Suppressor macrophage treated with lipopolysaccharide for 4 hours (primary cell): Measurements from ENCODE around the gene ZNF324.
"Not testable (repeated sequence)": the region's sequence is repeated elsewhere in the genome, so short reads cannot be mapped to it uniquely, and the experiment has no call there.

Source experiments
- DNase-seq: peaks from one replicate; pipeline ENCODE4 v3.0.0-alpha.2; 2020

Gene ZNF324

GRCh38 chr19:58507602-58508223 is 40.8 kb downstream of the ZNF324 start:
- DNase-seq = not testable (repeated sequence)

GRCh38 chr19:58509731-58510083 is 42.8 kb downstream of the ZNF324 start:
- no peak for DNase-seq

- DNase-seq = no peak
These were observed 43.4 kb downstream of the ZNF324 start for GRCh38 chr19:58510084-58510862.

- DNase-seq = no peak
These were observed 44.7 kb downstream of the ZNF324 start, which contains the start of gene SLC27A5 for GRCh38 chr19:58511353-58512208. Gene SLC27A5, minus strand, starts transcription at chr19:58511992. Its CDS starts 37 bp downstream, at chr19:58511955.

GRCh38 chr19:58513213-58513693 is 46.4 kb downstream of the ZNF324 start:
- DNase-seq = no peak

GRCh38 chr19:58513694-58514563 is 47.0 kb downstream of the ZNF324 start:
- DNase-seq = peak; percentile 97

GRCh38 chr19:58514564-58515022 is 47.7 kb downstream of the ZNF324 start:
- DNase-seq = no peak

GRCh38 chr19:58515259-58515658 is 48.4 kb downstream of the ZNF324 start:
- no peak for DNase-seq

- no peak for DNase-seq
These were observed 49.5 kb downstream of the ZNF324 start for GRCh38 chr19:58516246-58516836.

GRCh38 chr19:58516964-58517833 is 50.3 kb downstream of the ZNF324 start:
- no peak for DNase-seq

GRCh38 chr19:58518256-58519086 is 51.6 kb downstream of the ZNF324 start:
- peak; percentile 51 for DNase-seq

GRCh38 chr19:58519087-58519354 is 52.1 kb downstream of the ZNF324 start:
- peak; percentile 63 for DNase-seq

- DNase-seq = peak; percentile 94
These were observed 52.7 kb downstream of the ZNF324 start, which contains the start of gene ZBTB45 for GRCh38 chr19:58519355-58520256. Gene ZBTB45, minus strand, starts transcription at chr19:58519810. Its CDS starts 2,137 bp downstream, at chr19:58517673.

- DNase-seq = no peak
These were observed 53.3 kb downstream of the ZNF324 start for GRCh38 chr19:58520257-58520599.

- DNase-seq = peak; percentile 31
These were observed 54.8 kb downstream of the ZNF324 start for GRCh38 chr19:58521651-58522050.

- no peak for DNase-seq
These were observed 55.8 kb downstream of the ZNF324 start for GRCh38 chr19:58522709-58523108.
